NCI-H510A (cell line): ENCODE measurements around the gene EDNRB.
"Not testable (repeated sequence)": the region's sequence is repeated elsewhere in the genome, so short reads cannot be mapped to it uniquely, and the experiment has no call there.

Source experiments
- DNase-seq: peaks from one replicate; lab custom pipeline; 2025; lab: John Stamatoyannopoulos, UW

Gene EDNRB

GRCh38 chr13:77918391-77919245, at the start of gene EDNRB:
EDNRB (minus strand) TSS chr13:77918831; CDS start chr13:77918573, 258 bp downstream.
- no peak for DNase-seq

GRCh38 chr13:77966671-77967070, 48.0 kb upstream of the EDNRB start:
- no peak for DNase-seq

- no peak for DNase-seq
Measured at GRCh38 chr13:77952737-77953136, 34.1 kb upstream of the EDNRB start.

- no peak for DNase-seq
Measured at GRCh38 chr13:77952276-77952675, 33.6 kb upstream of the EDNRB start.

- DNase-seq = no peak
Measured at GRCh38 chr13:77946522-77946921, 27.9 kb upstream of the EDNRB start.

- DNase-seq = not testable (repeated sequence)
Measured at GRCh38 chr13:77935063-77935462, 16.4 kb upstream of the EDNRB start.

GRCh38 chr13:77930430-77930829, 11.8 kb upstream of the EDNRB start:
- DNase-seq = no peak

- DNase-seq = no peak
Measured at GRCh38 chr13:77928909-77929308, 10.3 kb upstream of the EDNRB start.

- no peak for DNase-seq
Measured at GRCh38 chr13:77925616-77926015, 7.0 kb upstream of the EDNRB start.

- no peak for DNase-seq
Measured at GRCh38 chr13:77919921-77920294, 1.3 kb upstream of the EDNRB start.

GRCh38 chr13:77919246-77919920, 752 bp upstream of the EDNRB start:
- DNase-seq = no peak

- DNase-seq = no peak
Measured at GRCh38 chr13:77916488-77916887, 2.1 kb downstream of the EDNRB start.

- DNase-seq = no peak
Measured at GRCh38 chr13:77915686-77916085, 2.9 kb downstream of the EDNRB start.

GRCh38 chr13:77913003-77913402, 5.6 kb downstream of the EDNRB start:
- DNase-seq = no peak

- DNase-seq = no peak
Measured at GRCh38 chr13:77911751-77912150, 6.9 kb downstream of the EDNRB start.

GRCh38 chr13:77909827-77910226, 8.8 kb downstream of the EDNRB start:
- no peak for DNase-seq

GRCh38 chr13:77908531-77908930, 10.1 kb downstream of the EDNRB start:
- no peak for DNase-seq

GRCh38 chr13:77907666-77908341, 10.8 kb downstream of the EDNRB start:
- DNase-seq = no peak

GRCh38 chr13:77904031-77904430, 14.6 kb downstream of the EDNRB start:
- no peak for DNase-seq

GRCh38 chr13:77903435-77903834, 15.2 kb downstream of the EDNRB start:
- DNase-seq = no peak

GRCh38 chr13:77902319-77902963, 16.2 kb downstream of the EDNRB start:
- DNase-seq = no peak

GRCh38 chr13:77898097-77898496, 20.5 kb downstream of the EDNRB start:
- no peak for DNase-seq
